Measurements from ENCODE around the gene ADAM21. TPM values are rescaled to one million over a fixed set of nuclear protein-coding genes. Genes with fewer than 3 reads are reported as not detected.
"Not testable (repeated sequence)": the region's sequence is repeated elsewhere in the genome, so short reads cannot be mapped to it uniquely, and the experiment has no call there.

Gene ADAM21
- polyA plus RNA-seq, 3 donors, result not detected

- Mint-ChIP-seq H3K27me3 (ENCODE audit: low read depth in 3 of 3) (peaks cover 0 to 1% (median 0%) of the 10 kb centered on the region in 3 donors), H3K36me3 (no peaks in the 10 kb centered on the region), H3K9me3 (peaks cover 0 to 1% (median 0%) of the 10 kb centered on the region in 7 donors), H3K4me1 (no peaks in the 10 kb centered on the region), H3K4me3 (no peak overlapping the region), H3K27ac (no peak overlapping the region)
- Histone ChIP-seq H3K4me3 (replicated peaks in 1 of 3; ENCODE audit: low read depth in 2 of 3, low read length in 3 of 3) (no peak overlapping the region), H3K79me2 (ENCODE audit: insufficient read depth, low read length) (no peaks in the 10 kb centered on the region), H3K27ac (ENCODE audit: low read depth in 1 of 2, low read length in 2 of 2) (no peak overlapping the region), H3K4me1 (ENCODE audit: control insufficient read depth in 1 of 2, insufficient read depth in 2 of 2, low read length in 2 of 2) (no peaks in the 10 kb centered on the region), H4K20me1 (ENCODE audit: insufficient read depth, low read length) (no peaks in the 10 kb centered on the region), H3K4me2 (replicated peaks; ENCODE audit: extremely low read depth, low read length, poor library complexity, severe bottlenecking) (no peak overlapping the region), H3K36me3 (replicated peaks in 1 of 2; ENCODE audit: control insufficient read depth in 1 of 2, insufficient read depth in 2 of 2, low read length in 2 of 2) (no peaks in the 10 kb centered on the region), H3K9ac (ENCODE audit: insufficient read depth, low read length, poor library complexity, severe bottlenecking) (no peak overlapping the region), H3K27me3 (ENCODE audit: control insufficient read depth in 2 of 2, insufficient read depth in 2 of 2, low read length in 2 of 2) (no peaks in the 10 kb centered on the region), H3K9me3 (replicated peaks in 1 of 2; ENCODE audit: control insufficient read depth in 1 of 2, insufficient read depth in 1 of 2, low read length in 2 of 2) (no peaks in the 10 kb centered on the region), H2AFZ (ENCODE audit: insufficient read depth, low read depth, low read length, poor library complexity, severe bottlenecking) (no peak overlapping the region)
- no peak for DNase-seq
- intact Hi-C loops (cut with micrococcal nuclease), result no loop called here
- no CpG with 5 or more reads among the region's 1 CpG for WGBS (ENCODE audit: insufficient coverage)
- no peak for TF ChIP-seq CTCF (IDR thresholded peaks at IDR 0.05)
Measured at GRCh38 chr14:70454731-70455130, 2.8 kb downstream of the ADAM21 start.

GRCh38 chr14:70468731-70469130 lies 16.8 kb downstream of the ADAM21 start:
- Histone ChIP-seq H2AFZ (ENCODE audit: insufficient read depth, low read depth, low read length, poor library complexity, severe bottlenecking) (no peak overlapping the region), H4K20me1 (ENCODE audit: insufficient read depth, low read length) (no peaks in the 10 kb centered on the region), H3K4me2 (replicated peaks; ENCODE audit: extremely low read depth, low read length, poor library complexity, severe bottlenecking) (no peak overlapping the region), H3K27ac (ENCODE audit: low read depth in 1 of 2, low read length in 2 of 2) (no peak overlapping the region), H3K79me2 (ENCODE audit: insufficient read depth, low read length) (no peaks in the 10 kb centered on the region), H3K36me3 (replicated peaks in 1 of 2; ENCODE audit: control insufficient read depth in 1 of 2, insufficient read depth in 2 of 2, low read length in 2 of 2) (no peaks in the 10 kb centered on the region), H3K9me3 (replicated peaks in 1 of 2; ENCODE audit: control insufficient read depth in 1 of 2, insufficient read depth in 1 of 2, low read length in 2 of 2) (no peaks in the 10 kb centered on the region), H3K9ac (ENCODE audit: insufficient read depth, low read length, poor library complexity, severe bottlenecking) (no peak overlapping the region), H3K4me3 (replicated peaks in 1 of 3; ENCODE audit: low read depth in 2 of 3, low read length in 3 of 3) (no peak overlapping the region), H3K4me1 (ENCODE audit: control insufficient read depth in 1 of 2, insufficient read depth in 2 of 2, low read length in 2 of 2) (no peaks in the 10 kb centered on the region), H3K27me3 (ENCODE audit: control insufficient read depth in 2 of 2, insufficient read depth in 2 of 2, low read length in 2 of 2) (no peaks in the 10 kb centered on the region)
- Mint-ChIP-seq H3K4me3 (no peak overlapping the region), H3K4me1 (peaks cover 1% of the 10 kb centered on the region), H3K27ac (no peak overlapping the region), H3K27me3 (ENCODE audit: low read depth in 3 of 3) (peaks cover 0 to 5% (median 1%) of the 10 kb centered on the region in 3 donors), H3K9me3 (peaks cover 0 to 6% (median 0%) of the 10 kb centered on the region in 7 donors), H3K36me3 (no peaks in the 10 kb centered on the region)
- no peak for TF ChIP-seq CTCF (IDR thresholded peaks at IDR 0.05)
- no CpG with 5 or more reads among the region's 3 CpGs for WGBS (ENCODE audit: insufficient coverage)
- no peak for DNase-seq
- intact Hi-C loops (cut with micrococcal nuclease), result no loop called here

GRCh38 chr14:70470863-70471563 lies 19.0 kb downstream of the ADAM21 start:
- H4K20me1 ChIP-seq (ENCODE audit: insufficient read depth, low read length); H3K4me3 ChIP-seq (replicated peaks in 1 of 3; ENCODE audit: low read depth in 2 of 3, low read length in 3 of 3); H2AFZ ChIP-seq (ENCODE audit: insufficient read depth, low read depth, low read length, poor library complexity, severe bottlenecking); DNase-seq; H3K9me3 Mint-ChIP-seq; H3K4me1 ChIP-seq (ENCODE audit: control insufficient read depth in 1 of 2, insufficient read depth in 2 of 2, low read length in 2 of 2); H3K27ac Mint-ChIP-seq; H3K9me3 ChIP-seq (replicated peaks in 1 of 2; ENCODE audit: control insufficient read depth in 1 of 2, insufficient read depth in 1 of 2, low read length in 2 of 2); H3K27me3 Mint-ChIP-seq (ENCODE audit: low read depth in 3 of 3); H3K4me3 Mint-ChIP-seq; H3K27me3 ChIP-seq (ENCODE audit: control insufficient read depth in 2 of 2, insufficient read depth in 2 of 2, low read length in 2 of 2); intact Hi-C loops (cut with micrococcal nuclease); H3K27ac ChIP-seq (ENCODE audit: low read depth in 1 of 2, low read length in 2 of 2); H3K4me2 ChIP-seq (replicated peaks; ENCODE audit: extremely low read depth, low read length, poor library complexity, severe bottlenecking); H3K4me1 Mint-ChIP-seq; H3K36me3 Mint-ChIP-seq; H3K36me3 ChIP-seq (replicated peaks in 1 of 2; ENCODE audit: control insufficient read depth in 1 of 2, insufficient read depth in 2 of 2, low read length in 2 of 2); H3K9ac ChIP-seq (ENCODE audit: insufficient read depth, low read length, poor library complexity, severe bottlenecking); H3K79me2 ChIP-seq (ENCODE audit: insufficient read depth, low read length): not testable (repeated sequence)
- WGBS (ENCODE audit: insufficient coverage), result 53% methylated on average over 3 of the region's 8 CpGs
